ENCODE measurements around the gene RERE.

- TF ChIP-seq CTCF (IDR thresholded peaks at IDR 0.05) (no peak), POLR2A (IDR thresholded peaks at IDR 0.05) (no peak), EP300 (IDR thresholded peaks at IDR 0.05) (no peak)
Measured at GRCh38 chr1:8458607-8459006, 358.8 kb downstream of the RERE start.
